ENCODE results near the gene CBFA2T2.

CBFA2T2 gene

GRCh38 chr20:33647603-33648395 lies 157.9 kb downstream of the CBFA2T2 start:
- H3K27ac ChIP-seq (ENCODE audit: low read depth, low read length), result no peak overlapping the region
- H3K4me3 ChIP-seq (ENCODE audit: low read depth, low read length), result no peak overlapping the region
- H3K27me3 ChIP-seq (ENCODE audit: control insufficient read depth, insufficient read depth, low read length), result no peaks in the 10 kb centered on the region
- no peaks in the 10 kb centered on the region for H3K9me3 ChIP-seq (ENCODE audit: control insufficient read depth, insufficient read depth, low read depth, low read length)
- H3K36me3 ChIP-seq (ENCODE audit: control insufficient read depth, insufficient read depth, low read length), result peaks cover 29% of the 10 kb centered on the region
- H3K4me1 ChIP-seq (ENCODE audit: control insufficient read depth, insufficient read depth, low read length), result no peaks in the 10 kb centered on the region
- no peak overlapping the region for H3K9ac ChIP-seq (ENCODE audit: low read length)

DNA sequence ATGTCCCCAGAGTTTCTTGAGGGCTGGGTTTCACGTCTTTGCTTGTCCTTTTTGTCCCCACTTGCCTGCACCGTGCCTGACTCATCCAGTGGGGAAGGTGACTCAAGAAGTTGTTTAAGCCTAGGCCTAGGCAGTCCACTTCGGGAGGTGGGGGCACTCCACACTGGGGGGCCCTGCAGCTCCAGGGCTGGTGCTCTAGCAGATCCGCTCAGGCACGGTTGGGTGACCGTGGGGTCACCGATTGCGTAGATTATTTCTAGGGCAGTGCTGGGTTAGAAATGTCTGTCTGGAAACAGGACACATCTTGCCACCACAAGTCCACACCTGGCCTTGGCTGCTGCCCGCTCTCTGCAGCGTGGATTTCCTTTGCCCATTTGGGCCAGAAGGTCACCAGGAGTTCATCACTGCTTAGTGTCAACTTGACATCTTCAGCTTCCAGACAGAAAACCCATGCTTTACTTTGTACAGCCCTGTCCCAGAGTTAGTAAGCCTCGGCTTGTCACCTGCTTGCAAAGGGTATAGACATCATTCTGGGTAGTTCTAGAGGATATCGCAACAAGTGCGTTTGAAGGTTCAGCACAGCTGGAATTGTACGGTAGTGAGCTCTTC lies 158.6 kb downstream of the CBFA2T2 start:
- Histone ChIP-seq H3K4me3 (ENCODE audit: low read depth, low read length) (no peak overlapping the region), H3K9me3 (ENCODE audit: control insufficient read depth, insufficient read depth, low read depth, low read length) (no peaks in the 10 kb centered on the region), H3K27me3 (ENCODE audit: control insufficient read depth, insufficient read depth, low read length) (no peaks in the 10 kb centered on the region), H3K27ac (ENCODE audit: low read depth, low read length) (no peak overlapping the region), H3K4me1 (ENCODE audit: control insufficient read depth, insufficient read depth, low read length) (peaks cover 5% of the 10 kb centered on the region), H3K36me3 (ENCODE audit: control insufficient read depth, insufficient read depth, low read length) (peaks cover 25% of the 10 kb centered on the region), H3K9ac (ENCODE audit: low read length) (no peak overlapping the region)

DNA sequence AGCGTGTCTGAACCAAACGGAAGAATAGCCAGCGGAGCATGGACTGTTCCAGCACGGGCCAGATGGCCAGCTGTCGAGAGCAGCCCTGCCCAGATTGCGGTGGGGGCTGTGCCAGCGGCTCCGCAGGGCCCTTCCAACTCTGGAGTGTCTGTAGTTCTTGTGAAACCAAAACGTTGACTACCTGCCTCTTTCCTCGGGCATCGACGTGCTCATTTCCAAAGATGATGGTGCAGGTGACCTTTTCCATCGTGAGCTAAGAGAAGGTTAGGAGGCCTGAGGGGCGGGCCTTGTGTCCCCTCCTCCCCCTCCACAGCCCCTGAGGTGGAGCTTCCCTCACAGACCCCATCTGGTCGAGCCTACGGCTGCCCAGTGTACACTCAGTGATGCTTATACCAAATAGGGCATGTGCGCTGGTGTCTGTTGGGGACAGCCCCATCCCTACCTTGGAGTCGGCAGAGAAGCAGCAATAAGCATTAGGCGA lies 159.3 kb downstream of the CBFA2T2 start:
- H3K4me1 ChIP-seq (ENCODE audit: control insufficient read depth, insufficient read depth, low read length), result peaks cover 11% of the 10 kb centered on the region
- H3K36me3 ChIP-seq (ENCODE audit: control insufficient read depth, insufficient read depth, low read length), result peaks cover 20% of the 10 kb centered on the region
- H3K27ac ChIP-seq (ENCODE audit: low read depth, low read length), result no peak overlapping the region
- H3K4me3 ChIP-seq (ENCODE audit: low read depth, low read length), result no peak overlapping the region
- H3K9ac ChIP-seq (ENCODE audit: low read length), result no peak overlapping the region
- no peaks in the 10 kb centered on the region for H3K27me3 ChIP-seq (ENCODE audit: control insufficient read depth, insufficient read depth, low read length)
- no peaks in the 10 kb centered on the region for H3K9me3 ChIP-seq (ENCODE audit: control insufficient read depth, insufficient read depth, low read depth, low read length)

DNA sequence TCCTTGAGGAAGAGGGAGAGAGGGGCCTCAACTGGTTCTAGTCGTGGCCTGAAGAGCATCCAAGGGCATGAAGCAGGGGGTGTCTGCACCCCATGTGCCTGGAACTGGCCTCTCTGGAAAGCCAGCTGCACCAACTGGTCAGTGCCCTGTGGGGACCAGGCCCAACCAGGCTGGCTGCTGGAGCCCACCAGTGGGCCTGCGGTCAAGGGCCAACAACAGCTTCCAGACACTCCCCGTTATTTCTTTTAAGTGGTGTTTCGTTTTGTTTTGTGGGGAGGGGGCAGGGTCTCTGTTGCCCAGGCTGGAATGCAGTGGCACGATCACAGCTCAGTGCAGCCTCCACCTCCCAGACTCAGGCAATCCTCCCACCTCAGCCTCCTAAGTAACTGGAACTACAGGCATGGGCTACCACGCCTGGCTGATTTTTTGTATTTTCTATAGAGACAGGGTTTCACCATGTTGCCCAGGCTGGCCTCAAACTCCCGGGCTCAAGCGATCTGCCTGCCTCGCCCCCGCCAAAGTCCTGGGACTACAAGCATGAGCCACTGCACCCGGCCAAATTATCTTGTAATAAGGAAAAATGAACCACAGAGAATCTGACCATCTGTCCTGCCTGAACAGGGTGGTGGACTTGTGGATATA lies 160.3 kb downstream of the CBFA2T2 start:
- Histone ChIP-seq H3K27ac (ENCODE audit: low read depth, low read length) (no peak overlapping the region), H3K9ac (ENCODE audit: low read length) (no peak overlapping the region), H3K4me3 (ENCODE audit: low read depth, low read length) (no peak overlapping the region), H3K27me3 (ENCODE audit: control insufficient read depth, insufficient read depth, low read length) (no peaks in the 10 kb centered on the region), H3K36me3 (ENCODE audit: control insufficient read depth, insufficient read depth, low read length) (peaks cover 10% of the 10 kb centered on the region), H3K9me3 (ENCODE audit: control insufficient read depth, insufficient read depth, low read depth, low read length) (no peaks in the 10 kb centered on the region), H3K4me1 (ENCODE audit: control insufficient read depth, insufficient read depth, low read length) (peaks cover 11% of the 10 kb centered on the region)

DNA sequence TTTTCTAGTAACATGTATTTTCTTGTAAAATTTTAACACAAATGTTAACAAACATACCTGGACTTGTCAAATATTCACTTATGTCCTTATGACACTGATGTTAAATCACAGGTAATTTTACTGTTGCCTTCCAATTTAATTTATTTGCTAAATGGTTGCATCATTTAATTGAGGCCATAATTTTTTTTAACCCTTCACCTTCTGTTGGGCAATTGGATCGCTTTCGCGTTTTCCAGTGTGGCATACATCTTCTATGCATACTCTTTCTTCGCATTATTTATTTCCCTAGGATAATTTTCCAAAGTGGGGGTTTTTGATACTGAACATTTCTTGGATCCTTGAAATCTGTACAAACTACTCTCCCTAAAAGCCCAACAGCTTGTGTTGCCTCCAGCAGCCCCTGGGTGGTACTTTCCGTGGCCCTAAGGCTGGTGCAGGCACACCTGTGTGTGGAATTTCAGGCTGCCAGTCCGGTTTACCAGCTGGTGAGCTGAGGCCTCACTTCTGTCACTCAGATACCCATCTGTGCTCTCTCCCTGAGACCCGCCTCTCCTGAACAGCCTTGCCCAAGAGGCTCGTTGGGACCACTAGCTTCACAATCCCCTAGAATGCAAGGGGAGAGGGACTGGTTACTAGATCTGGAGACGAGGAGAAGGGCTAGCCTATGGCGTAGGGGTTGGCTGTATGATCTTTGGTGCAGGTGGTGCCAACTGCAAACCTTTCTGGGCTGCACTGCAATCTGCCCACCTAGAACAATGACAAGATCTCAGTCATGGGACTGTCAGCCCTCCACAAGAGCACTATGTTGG lies 161.1 kb downstream of the CBFA2T2 start:
- no peak overlapping the region for H3K9ac ChIP-seq (ENCODE audit: low read length)
- H3K9me3 ChIP-seq (ENCODE audit: control insufficient read depth, insufficient read depth, low read depth, low read length), result no peaks in the 10 kb centered on the region
- no peak overlapping the region for H3K27ac ChIP-seq (ENCODE audit: low read depth, low read length)
- H3K4me1 ChIP-seq (ENCODE audit: control insufficient read depth, insufficient read depth, low read length), result peaks cover 11% of the 10 kb centered on the region
- peaks cover 4% of the 10 kb centered on the region; the same call in 1 of the 2 replicates for H3K36me3 ChIP-seq (ENCODE audit: control insufficient read depth, insufficient read depth, low read length)
- H3K27me3 ChIP-seq (ENCODE audit: control insufficient read depth, insufficient read depth, low read length), result no peaks in the 10 kb centered on the region
- no peak overlapping the region for H3K4me3 ChIP-seq (ENCODE audit: low read depth, low read length)

DNA sequence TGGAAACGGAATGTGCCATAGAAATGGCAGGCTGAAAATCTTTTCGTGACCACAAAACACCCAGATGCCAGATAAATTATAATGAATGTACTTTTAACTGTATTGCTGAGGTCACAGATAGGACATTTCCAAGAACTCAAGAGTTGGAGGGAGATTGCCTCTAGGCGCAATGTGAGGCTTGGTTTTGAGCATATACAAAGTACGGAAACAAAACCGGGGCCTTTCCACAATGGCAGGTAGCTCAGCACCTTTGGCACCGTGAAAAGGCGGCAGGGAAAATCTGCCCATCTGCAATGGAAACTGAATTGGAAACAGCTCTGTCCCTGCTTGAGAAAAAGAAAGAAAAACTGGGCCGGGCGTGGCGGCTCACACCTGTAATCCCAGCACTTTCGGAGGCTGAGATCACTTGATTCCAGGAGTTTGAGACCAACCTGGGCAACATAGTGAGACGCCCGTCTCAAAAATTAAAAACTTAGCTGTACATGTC lies 161.7 kb downstream of the CBFA2T2 start:
- no peaks in the 10 kb centered on the region for H3K27me3 ChIP-seq (ENCODE audit: control insufficient read depth, insufficient read depth, low read length)
- no peaks in the 10 kb centered on the region for H3K9me3 ChIP-seq (ENCODE audit: control insufficient read depth, insufficient read depth, low read depth, low read length)
- no peak overlapping the region for H3K27ac ChIP-seq (ENCODE audit: low read depth, low read length)
- 0 out of 2 replicates have a peak, but pooled peaks cover 2% of the 10 kb centered on the region for H3K36me3 ChIP-seq (ENCODE audit: control insufficient read depth, insufficient read depth, low read length)
- peaks cover 11% of the 10 kb centered on the region for H3K4me1 ChIP-seq (ENCODE audit: control insufficient read depth, insufficient read depth, low read length)
- H3K4me3 ChIP-seq (ENCODE audit: low read depth, low read length), result no peak overlapping the region
- no peak overlapping the region for H3K9ac ChIP-seq (ENCODE audit: low read length)

GRCh38 chr20:33653218-33653899 lies 163.5 kb downstream of the CBFA2T2 start:
- no peak overlapping the region for H3K9ac ChIP-seq (ENCODE audit: low read length)
- H3K27me3 ChIP-seq (ENCODE audit: control insufficient read depth, insufficient read depth, low read length), result no peaks in the 10 kb centered on the region
- peaks cover 11% of the 10 kb centered on the region for H3K4me1 ChIP-seq (ENCODE audit: control insufficient read depth, insufficient read depth, low read length)
- no peak overlapping the region for H3K4me3 ChIP-seq (ENCODE audit: low read depth, low read length)
- peaks cover 15% of the 10 kb centered on the region for H3K36me3 ChIP-seq (ENCODE audit: control insufficient read depth, insufficient read depth, low read length)
- H3K27ac ChIP-seq (ENCODE audit: low read depth, low read length), result no peak overlapping the region
- H3K9me3 ChIP-seq (ENCODE audit: control insufficient read depth, insufficient read depth, low read depth, low read length), result no peaks in the 10 kb centered on the region

DNA sequence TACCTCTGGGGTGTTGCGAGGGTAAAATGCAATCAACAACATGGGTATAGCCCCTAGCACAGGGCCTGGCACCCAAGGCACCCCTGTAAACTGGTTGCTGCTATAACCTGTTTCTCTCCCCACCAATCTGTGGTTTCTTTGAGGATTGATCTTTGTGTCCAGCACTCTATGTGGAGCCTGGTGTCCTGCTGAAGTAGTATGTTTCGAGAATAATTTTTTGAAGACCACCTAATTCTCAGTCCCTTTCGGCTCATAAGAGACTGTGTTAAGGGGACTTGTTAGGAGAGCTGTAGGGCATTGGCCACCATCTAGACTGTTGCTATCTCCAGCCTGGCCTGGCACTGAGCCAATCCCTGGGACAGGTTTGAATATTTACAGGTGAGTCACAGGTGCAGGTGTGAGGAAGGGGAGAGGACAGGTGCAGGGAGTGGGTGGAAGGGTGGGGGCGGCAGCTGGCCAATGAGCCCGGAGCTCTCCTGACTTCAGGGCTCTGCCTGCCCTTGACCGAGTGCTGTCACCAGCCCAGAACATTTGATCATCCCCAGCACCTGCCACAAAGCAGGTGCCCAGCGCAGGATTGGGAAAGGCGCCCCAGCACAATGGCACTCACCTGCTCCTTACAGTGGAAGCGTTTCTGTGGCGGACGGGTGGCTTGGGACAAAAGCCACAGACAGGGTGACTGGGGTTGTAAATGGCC lies 164.2 kb downstream of the CBFA2T2 start:
- Histone ChIP-seq H3K27me3 (ENCODE audit: control insufficient read depth, insufficient read depth, low read length) (no peaks in the 10 kb centered on the region), H3K4me3 (ENCODE audit: low read depth, low read length) (no peak overlapping the region), H3K9me3 (ENCODE audit: control insufficient read depth, insufficient read depth, low read depth, low read length) (no peaks in the 10 kb centered on the region), H3K9ac (ENCODE audit: low read length) (no peak overlapping the region), H3K4me1 (ENCODE audit: control insufficient read depth, insufficient read depth, low read length) (peaks cover 11% of the 10 kb centered on the region), H3K36me3 (ENCODE audit: control insufficient read depth, insufficient read depth, low read length) (peaks cover 22% of the 10 kb centered on the region), H3K27ac (ENCODE audit: low read depth, low read length) (no peak overlapping the region)

DNA sequence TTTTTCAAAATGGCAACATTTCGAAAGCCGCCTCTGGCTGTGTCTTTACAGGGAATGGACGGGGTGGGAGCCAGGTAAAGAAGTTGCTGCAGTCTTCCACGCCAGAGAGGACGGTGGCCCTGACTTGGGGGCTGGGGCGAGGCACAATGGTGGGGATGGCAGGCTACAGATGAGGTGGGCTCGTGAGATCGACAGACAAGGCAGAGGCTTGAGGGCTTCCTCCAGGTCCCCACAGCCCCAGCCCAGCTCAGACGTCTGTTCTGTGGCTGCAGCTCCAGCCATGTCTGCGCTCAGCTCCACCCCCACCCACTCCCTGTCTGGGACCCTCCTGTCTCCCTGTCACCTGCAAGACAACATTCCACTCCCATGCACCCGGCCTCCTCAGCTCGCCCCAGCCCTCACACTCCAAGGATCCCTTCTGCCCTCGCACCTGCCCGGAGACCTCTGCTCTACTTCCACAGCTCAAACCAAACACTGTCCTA lies 164.8 kb downstream of the CBFA2T2 start:
- Histone ChIP-seq H3K4me1 (ENCODE audit: control insufficient read depth, insufficient read depth, low read length) (peaks cover 11% of the 10 kb centered on the region), H3K27ac (ENCODE audit: low read depth, low read length) (no peak overlapping the region), H3K9ac (ENCODE audit: low read length) (no peak overlapping the region), H3K36me3 (ENCODE audit: control insufficient read depth, insufficient read depth, low read length) (peaks cover 24% of the 10 kb centered on the region), H3K4me3 (ENCODE audit: low read depth, low read length) (no peak overlapping the region), H3K27me3 (ENCODE audit: control insufficient read depth, insufficient read depth, low read length) (no peaks in the 10 kb centered on the region), H3K9me3 (ENCODE audit: control insufficient read depth, insufficient read depth, low read depth, low read length) (no peaks in the 10 kb centered on the region)

- H3K27ac ChIP-seq (ENCODE audit: low read depth, low read length), result no peak overlapping the region
- H3K4me1 ChIP-seq (ENCODE audit: control insufficient read depth, insufficient read depth, low read length), result peaks cover 11% of the 10 kb centered on the region
- H3K36me3 ChIP-seq (ENCODE audit: control insufficient read depth, insufficient read depth, low read length), result peaks cover 28% of the 10 kb centered on the region
- no peaks in the 10 kb centered on the region for H3K27me3 ChIP-seq (ENCODE audit: control insufficient read depth, insufficient read depth, low read length)
- no peaks in the 10 kb centered on the region for H3K9me3 ChIP-seq (ENCODE audit: control insufficient read depth, insufficient read depth, low read depth, low read length)
- H3K9ac ChIP-seq (ENCODE audit: low read length), result no peak overlapping the region
- no peak overlapping the region for H3K4me3 ChIP-seq (ENCODE audit: low read depth, low read length)
These were observed 165.3 kb downstream of the CBFA2T2 start for GRCh38 chr20:33655164-33655563.
